NCI-H69 (cell line): ENCODE results near the gene PTAFR.

ENCODE experiments used
- DNase-seq: peaks from one replicate; lab custom pipeline; 2025; lab: John Stamatoyannopoulos, UW

Gene PTAFR

DNA sequence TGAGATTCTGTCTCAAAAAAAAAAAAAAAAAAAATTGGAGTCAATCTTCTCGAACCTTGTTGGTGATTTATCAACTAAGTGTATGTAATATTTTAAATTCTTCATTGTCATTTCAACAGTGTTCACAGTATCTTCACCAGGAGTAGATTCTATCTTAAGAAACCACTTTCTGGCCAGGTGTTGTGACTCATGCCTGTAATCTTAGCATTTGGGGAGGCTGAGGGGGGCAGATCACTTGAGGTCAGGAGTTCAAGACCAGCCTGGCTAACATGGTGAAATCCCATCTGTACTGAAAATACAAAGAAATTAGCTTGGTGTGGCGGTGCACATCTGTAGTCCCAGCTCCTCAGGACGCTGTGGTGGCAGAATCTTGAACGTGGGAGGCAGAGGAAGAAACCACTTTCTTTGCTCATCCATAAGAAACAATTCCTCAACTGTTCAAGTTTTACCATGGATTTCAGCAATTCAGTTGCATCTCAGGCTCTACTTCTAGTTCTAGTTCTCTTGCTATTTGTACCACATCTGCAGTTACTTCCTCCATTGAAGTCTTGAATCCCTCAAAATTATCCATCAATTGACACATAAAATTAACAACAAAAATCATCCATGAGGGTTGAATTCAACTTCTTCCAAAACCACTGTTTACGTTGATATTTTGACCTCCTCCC is 57.7 kb downstream of the PTAFR start:
- no peak for DNase-seq

- no peak for DNase-seq
Measured at GRCh38 chr1:28115267-28115666, 61.2 kb downstream of the PTAFR start.

DNA sequence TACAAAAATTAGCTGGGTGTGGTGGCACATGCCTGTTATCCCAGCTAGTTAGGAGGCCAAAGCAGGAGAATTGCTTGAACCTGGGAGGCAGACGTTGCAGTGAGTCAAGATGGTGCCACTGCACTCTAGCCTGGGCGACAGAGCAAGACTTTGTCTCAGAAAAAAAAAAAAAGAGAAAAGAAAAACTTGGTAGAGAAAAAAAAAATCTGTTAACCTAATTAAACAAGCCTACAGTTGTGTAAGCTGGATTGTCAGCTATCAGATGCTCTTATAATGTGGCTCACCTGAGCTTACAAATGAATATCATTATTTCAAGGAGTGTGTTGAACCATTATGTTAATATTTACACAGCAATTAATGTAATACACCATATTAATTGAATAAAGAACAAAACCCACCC is 61.6 kb downstream of the PTAFR start:
- no peak for DNase-seq

DNA sequence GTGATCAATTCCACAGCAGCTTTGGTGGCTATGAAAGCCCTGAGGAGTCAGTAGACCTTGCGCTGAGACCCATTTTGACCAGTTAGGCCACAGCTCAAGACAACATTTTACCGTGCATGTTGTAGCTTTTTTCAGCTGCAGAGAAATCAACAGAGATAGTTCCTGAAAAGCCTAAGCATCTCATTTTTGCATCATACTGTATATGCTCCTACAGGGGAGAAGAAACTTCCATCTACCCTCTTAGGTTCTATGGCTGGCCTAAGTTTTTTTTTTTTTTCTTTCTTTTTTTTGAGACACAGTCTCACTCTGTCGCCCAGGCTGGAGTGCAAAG is 63.3 kb downstream of the PTAFR start:
- no peak for DNase-seq

DNA sequence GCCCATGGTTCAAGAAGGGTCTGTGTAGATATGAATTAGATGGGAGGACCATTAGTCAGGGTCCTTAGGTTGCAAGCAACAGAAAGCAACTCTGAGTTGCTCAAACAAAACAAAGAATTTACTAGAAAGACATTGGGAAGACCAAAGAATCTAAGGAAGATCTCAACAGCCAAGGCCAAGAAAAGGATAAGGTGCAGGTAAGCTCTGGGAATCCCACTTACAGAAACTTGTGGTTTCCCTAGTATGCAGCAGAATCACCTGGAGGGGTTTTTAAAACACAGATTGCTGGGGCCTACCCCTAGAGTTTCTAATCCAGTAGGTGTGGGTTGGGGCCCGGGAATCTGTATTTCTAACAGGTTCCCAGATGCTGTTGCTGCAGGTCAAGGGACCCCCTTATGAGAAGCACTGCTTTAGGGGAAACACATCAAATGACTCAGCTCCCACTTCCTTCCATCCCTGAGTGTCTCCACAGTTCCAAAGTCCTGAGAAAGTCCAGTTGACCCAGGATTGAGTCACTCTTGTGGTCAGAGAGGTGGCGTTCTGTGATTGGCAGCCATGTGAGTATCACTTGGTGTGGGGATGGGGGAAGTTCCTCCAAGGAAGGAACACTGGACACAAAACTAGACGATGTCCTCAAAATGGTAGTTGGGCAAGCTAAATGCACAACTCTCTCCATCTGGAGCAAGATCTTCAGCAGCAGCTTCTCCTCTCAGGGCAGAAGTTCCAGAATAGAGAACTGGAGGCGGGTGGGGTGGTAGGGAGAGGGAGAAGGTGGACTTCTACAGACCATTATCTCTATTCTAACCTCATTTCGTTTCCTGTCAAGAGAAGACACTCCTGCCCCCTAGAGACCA is 63.9 kb downstream of the PTAFR start:
- peak; percentile 6 for DNase-seq

- DNase-seq = no peak
Measured at GRCh38 chr1:28111157-28111556, 65.3 kb downstream of the PTAFR start.

DNA sequence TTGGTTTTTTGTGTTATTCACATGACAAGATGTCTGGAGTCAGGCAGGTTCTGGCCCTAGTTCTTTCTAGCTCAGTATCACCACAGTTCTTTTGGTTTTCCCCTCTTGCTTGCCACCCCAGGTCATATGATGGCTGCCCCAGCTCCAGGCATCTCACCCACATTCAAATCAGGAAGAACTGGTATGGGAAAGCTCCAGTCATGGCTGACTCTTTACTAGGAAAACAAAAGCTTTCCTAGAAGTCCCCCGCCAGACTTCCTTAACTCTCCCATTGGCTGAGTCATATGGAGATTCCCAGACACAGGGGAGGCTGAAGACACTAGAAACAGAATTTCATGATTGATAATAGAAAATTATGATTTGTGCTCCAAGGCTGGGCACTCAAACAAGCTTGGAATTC is 65.9 kb downstream of the PTAFR start:
- no peak for DNase-seq

- DNase-seq = no peak
Measured at GRCh38 chr1:28109639-28110038, 66.9 kb downstream of the PTAFR start.

- DNase-seq = no peak
Measured at GRCh38 chr1:28108001-28108400, 68.5 kb downstream of the PTAFR start.

GRCh38 chr1:28104866-28105467 is 71.5 kb downstream of the PTAFR start:
- peak; percentile 12 for DNase-seq

DNA sequence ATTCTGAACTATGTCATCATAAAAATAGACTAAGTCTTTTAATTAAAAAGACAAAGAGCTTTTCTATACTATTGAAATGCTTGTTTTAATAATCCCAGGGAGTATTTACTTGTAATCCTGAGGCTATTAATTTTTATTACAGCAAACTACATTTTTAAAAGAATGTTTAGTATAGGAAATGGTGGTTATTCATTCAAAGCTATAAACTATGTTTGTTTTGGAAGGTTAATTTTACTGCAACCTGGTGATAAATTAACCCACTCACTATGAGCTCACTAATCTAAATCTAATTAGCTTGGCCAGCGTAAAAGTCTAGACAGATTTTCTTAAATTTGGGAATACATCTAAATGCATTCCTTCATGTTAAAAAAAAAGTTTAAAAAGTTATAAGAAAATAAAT is 74.3 kb downstream of the PTAFR start:
- DNase-seq = peak; percentile 3

- DNase-seq = no peak
Measured at GRCh38 chr1:28099050-28099769, 77.3 kb downstream of the PTAFR start.
